Hepatocyte (in vitro differentiated cells): ENCODE results near the gene VGLL1. TPM values are rescaled to one million over a fixed set of nuclear protein-coding genes. Genes with fewer than 3 reads are reported as not detected.

Experiments used
- DNase-seq: peaks from one replicate; pipeline ENCODE4 v3.0.0-alpha.2; 2016; ENCODE audit warnings: low spot score
- H2AFZ ChIP-seq: fragments of 200-600 bp; sonication (generic); 2 replicates; pipeline ENCODE4 v1.6.0; 2016; ENCODE audit warnings: antibody characterized with exemption, mild to moderate bottlenecking
- H3K27ac ChIP-seq: fragments of 200-600 bp; sonication (generic); 2 replicates; pipeline ENCODE4 v1.5.1; 2016; ENCODE audit warnings: mild to moderate bottlenecking
- H3K27me3 ChIP-seq: fragments of 200-600 bp; sonication (generic); 2 replicates; pipeline ENCODE4 v1.6.1; 2016
- H3K36me3 ChIP-seq: fragments of 200-600 bp; sonication (generic); replicated peaks from 2 replicates; pipeline ENCODE4 v1.5.1; 2016; ENCODE audit warnings: low read depth; ENCODE audit not compliant: insufficient read depth
- H3K4me1 ChIP-seq: fragments of 200-600 bp; sonication (generic); 2 replicates; pipeline ENCODE4 v1.5.1; 2016; ENCODE audit warnings: mild to moderate bottlenecking, moderate library complexity; ENCODE audit not compliant: insufficient read depth
- H3K4me2 ChIP-seq: fragments of 200-600 bp; sonication (generic); 2 replicates; pipeline ENCODE4 v1.6.0; 2016
- H3K4me3 ChIP-seq: fragments of 200-600 bp; sonication (generic); 2 replicates; pipeline ENCODE4 v1.5.1; 2016; ENCODE audit warnings: mild to moderate bottlenecking
- H3K79me2 ChIP-seq: fragments of 200-600 bp; sonication (generic); 2 replicates; pipeline ENCODE4 v1.6.0; 2017; ENCODE audit warnings: mild to moderate bottlenecking
- H3K9me2 ChIP-seq: fragments of 200-600 bp; sonication (generic); replicated peaks from 2 replicates; pipeline ENCODE4 v1.6.0; 2017; ENCODE audit warnings: mild to moderate bottlenecking; ENCODE audit not compliant: insufficient read depth
- H3K9me3 ChIP-seq: fragments of 200-600 bp; sonication (generic); 2 replicates; pipeline ENCODE4 v1.5.1; 2016; ENCODE audit warnings: low read depth, mild to moderate bottlenecking
- H4K20me1 ChIP-seq: fragments of 200-600 bp; sonication (generic); 2 replicates; pipeline ENCODE4 v1.6.0; 2016; ENCODE audit warnings: mild to moderate bottlenecking; ENCODE audit not compliant: insufficient read depth, poor library complexity, severe bottlenecking
- EZH2 ChIP-seq: fragments of 200-600 bp; sonication (generic); IDR thresholded peaks from 2 replicates; pipeline ENCODE4 v1.6.1; 2016; ENCODE audit warnings: antibody characterized with exemption, mild to moderate bottlenecking, borderline replicate concordance
- EZH2phosphoT487 ChIP-seq: fragments of 200-600 bp; sonication (generic); IDR thresholded peaks from one replicate; pipeline ENCODE4 v1.6.1; 2018; ENCODE audit warnings: antibody characterized with exemption, mild to moderate bottlenecking, low read depth, moderate library complexity; ENCODE audit not compliant: unreplicated experiment, severe bottlenecking
- whole genome bisulfite sequencing: methylation state at CpG from one replicate; pipeline ENCODE4 v1.1.6; 2016; ENCODE audit warnings: low lambda C conversion rate; ENCODE audit errors: missing lambda C conversion rate; 5-methylcytosine and 5-hydroxymethylcytosine counted together
- polyA plus RNA-seq: library from polyadenylated mRNA; unstranded; fragments of >200 nt; fragmentation: Nextera tagmentation; extraction: Ambion mirVana; gene quantifications from 2 replicates; pipeline ENCODE4 v1.2.1, GENCODE V29; 2016
- total RNA-seq: library from RNA; depleted of rRNA; stranded (reverse); fragments of >200 nt; gene quantifications from 2 replicates; pipeline ENCODE4 v1.2.3, GENCODE V29; 2014
- TF ChIP-seq, protein P1 (sequence below): fragments of 200-600 bp; sonication (generic); IDR thresholded peaks from 2 replicates; pipeline ENCODE4 v1.5.1; 2016; ENCODE audit warnings: antibody characterized with exemption, mild to moderate bottlenecking; ENCODE audit not compliant: poor library complexity

VGLL1 gene
- total and polyA plus RNA-seq, 2 experiments from 2014 or later: 4.8 to 9.3 TPM

DNA sequence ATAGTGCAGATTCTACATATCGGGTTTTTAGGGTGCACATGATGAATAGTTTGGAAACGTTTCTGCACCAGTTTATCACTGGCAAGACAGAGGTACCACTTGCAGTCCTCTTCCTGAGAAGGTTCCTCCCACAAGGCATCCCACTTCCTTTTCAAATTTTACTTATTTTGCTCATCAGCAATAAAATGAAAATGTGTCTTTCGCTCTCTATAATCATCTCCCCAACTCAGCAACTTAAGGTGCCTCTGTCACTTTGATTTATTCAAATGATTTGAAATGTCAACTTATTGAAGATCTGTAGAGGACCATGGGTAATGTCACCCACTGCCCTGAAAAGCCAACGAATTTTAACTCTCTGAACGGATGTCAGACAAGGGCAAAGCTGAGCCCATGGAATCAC, 53.2 kb downstream of the VGLL1 start:
- no peak for DNase-seq

DNA sequence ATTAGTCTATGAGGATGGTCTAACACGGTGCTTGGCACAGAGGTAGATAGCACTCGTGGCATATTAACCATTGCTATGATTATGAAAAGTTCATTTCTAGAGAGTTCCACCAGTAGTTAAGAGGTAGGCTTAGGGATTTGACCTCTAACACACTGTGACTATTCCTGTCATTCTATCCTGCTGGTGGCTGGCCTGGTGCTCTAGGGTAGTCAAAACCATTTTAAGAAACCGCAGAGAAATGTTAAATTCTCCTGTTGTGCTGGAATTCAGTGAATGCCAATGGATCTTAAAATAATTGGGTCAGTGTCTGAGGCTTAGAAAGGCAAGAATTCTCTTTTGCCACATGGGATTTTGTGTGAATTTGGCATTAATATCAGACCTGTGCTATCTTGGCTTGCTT, 53.9 kb downstream of the VGLL1 start:
- WGBS: 71% methylated on average over 3 of the region's 3 CpGs
- H3K4me3 ChIP-seq: no peak overlapping the region
- H2AFZ ChIP-seq: no peak overlapping the region
- H4K20me1 ChIP-seq: no peaks in the 10 kb centered on the region
- TF ChIP-seq, protein P1, sequence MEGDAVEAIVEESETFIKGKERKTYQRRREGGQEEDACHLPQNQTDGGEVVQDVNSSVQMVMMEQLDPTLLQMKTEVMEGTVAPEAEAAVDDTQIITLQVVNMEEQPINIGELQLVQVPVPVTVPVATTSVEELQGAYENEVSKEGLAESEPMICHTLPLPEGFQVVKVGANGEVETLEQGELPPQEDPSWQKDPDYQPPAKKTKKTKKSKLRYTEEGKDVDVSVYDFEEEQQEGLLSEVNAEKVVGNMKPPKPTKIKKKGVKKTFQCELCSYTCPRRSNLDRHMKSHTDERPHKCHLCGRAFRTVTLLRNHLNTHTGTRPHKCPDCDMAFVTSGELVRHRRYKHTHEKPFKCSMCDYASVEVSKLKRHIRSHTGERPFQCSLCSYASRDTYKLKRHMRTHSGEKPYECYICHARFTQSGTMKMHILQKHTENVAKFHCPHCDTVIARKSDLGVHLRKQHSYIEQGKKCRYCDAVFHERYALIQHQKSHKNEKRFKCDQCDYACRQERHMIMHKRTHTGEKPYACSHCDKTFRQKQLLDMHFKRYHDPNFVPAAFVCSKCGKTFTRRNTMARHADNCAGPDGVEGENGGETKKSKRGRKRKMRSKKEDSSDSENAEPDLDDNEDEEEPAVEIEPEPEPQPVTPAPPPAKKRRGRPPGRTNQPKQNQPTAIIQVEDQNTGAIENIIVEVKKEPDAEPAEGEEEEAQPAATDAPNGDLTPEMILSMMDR: no peak
- TF ChIP-seq EZH2phosphoT487: no peak
- TF ChIP-seq EZH2: no peak
- H3K4me1 ChIP-seq: no peaks in the 10 kb centered on the region
- H3K4me2 ChIP-seq: no peak overlapping the region
- no peaks in the 10 kb centered on the region for H3K27me3 ChIP-seq
- H3K79me2 ChIP-seq: no peaks in the 10 kb centered on the region
- no peaks in the 10 kb centered on the region for H3K9me2 ChIP-seq
- H3K9me3 ChIP-seq: no peaks in the 10 kb centered on the region
- H3K27ac ChIP-seq: no peak overlapping the region
- no peaks in the 10 kb centered on the region for H3K36me3 ChIP-seq
- no peak for DNase-seq

More for the DNA sequence above, 53.2 kb downstream of the VGLL1 start:
- no peaks in the 10 kb centered on the region for H3K9me2 ChIP-seq
- no peak overlapping the region for H2AFZ ChIP-seq
- 66% methylated on average over 5 of the region's 5 CpGs for WGBS
- no peak overlapping the region for H3K4me2 ChIP-seq
- H4K20me1 ChIP-seq: no peaks in the 10 kb centered on the region
- H3K27me3 ChIP-seq: no peaks in the 10 kb centered on the region
- no peak for TF ChIP-seq EZH2phosphoT487
- TF ChIP-seq, protein P1: no peak
- TF ChIP-seq EZH2: no peak
- H3K4me1 ChIP-seq: no peaks in the 10 kb centered on the region
- no peaks in the 10 kb centered on the region for H3K36me3 ChIP-seq
- no peaks in the 10 kb centered on the region for H3K79me2 ChIP-seq
- H3K4me3 ChIP-seq: no peak overlapping the region
- no peak overlapping the region for H3K27ac ChIP-seq
- H3K9me3 ChIP-seq: no peaks in the 10 kb centered on the region

DNA sequence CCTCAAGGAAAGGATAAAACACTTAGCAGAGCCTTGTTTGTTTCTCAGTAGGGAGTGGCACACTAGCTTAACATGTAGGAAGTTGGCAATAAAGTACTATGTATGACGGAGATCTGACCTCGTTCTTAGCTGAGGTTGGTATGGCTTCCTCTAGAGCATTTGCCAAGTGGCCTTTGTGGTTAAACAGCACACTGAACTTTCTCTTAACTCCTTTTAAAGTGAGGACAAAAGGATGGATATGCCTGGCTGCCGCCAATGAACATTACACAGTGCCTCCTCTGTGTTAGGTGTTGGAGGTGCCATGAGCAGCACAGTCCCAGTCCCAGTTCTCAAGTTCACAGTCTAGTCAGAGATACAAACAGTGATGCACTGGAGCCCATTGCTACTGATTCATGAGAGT, 54.4 kb downstream of the VGLL1 start:
- no peaks in the 10 kb centered on the region for H4K20me1 ChIP-seq
- TF ChIP-seq, protein P1: no peak
- TF ChIP-seq EZH2 (no peak), EZH2phosphoT487 (no peak)
- H3K4me1 ChIP-seq: no peaks in the 10 kb centered on the region
- 83% methylated on average over 3 of the region's 3 CpGs for WGBS
- H3K9me3 ChIP-seq: no peaks in the 10 kb centered on the region
- no peaks in the 10 kb centered on the region for H3K36me3 ChIP-seq
- no peaks in the 10 kb centered on the region for H3K9me2 ChIP-seq
- H3K27ac ChIP-seq: no peak overlapping the region
- H3K4me3 ChIP-seq: no peak overlapping the region
- DNase-seq: no peak
- H2AFZ ChIP-seq: no peak overlapping the region
- H3K4me2 ChIP-seq: no peak overlapping the region
- no peaks in the 10 kb centered on the region for H3K79me2 ChIP-seq
- H3K27me3 ChIP-seq: no peaks in the 10 kb centered on the region

DNA sequence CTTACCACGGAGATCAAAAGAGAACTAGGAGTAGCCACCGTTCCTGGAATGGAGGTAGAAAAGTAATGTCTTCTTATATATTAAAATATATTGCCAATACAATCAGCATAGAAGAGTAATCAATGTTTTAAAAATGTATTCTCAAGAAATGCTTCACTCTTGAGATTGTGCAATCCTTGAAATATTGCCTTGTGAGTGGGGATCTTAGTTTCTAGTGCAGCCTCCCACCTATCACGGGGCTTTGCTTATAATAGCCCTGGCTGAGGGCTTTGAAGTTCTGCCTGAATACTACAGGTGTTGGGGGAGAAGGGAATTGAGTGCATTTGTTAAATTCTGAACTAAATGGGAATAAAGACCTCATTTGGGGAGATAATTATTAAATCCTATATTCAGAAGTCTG, 55.5 kb downstream of the VGLL1 start:
- Histone ChIP-seq H3K9me3 (no peaks in the 10 kb centered on the region), H3K27me3 (no peaks in the 10 kb centered on the region), H3K9me2 (no peaks in the 10 kb centered on the region), H3K4me1 (no peaks in the 10 kb centered on the region), H3K4me3 (no peak overlapping the region), H4K20me1 (no peaks in the 10 kb centered on the region), H3K4me2 (no peak overlapping the region), H3K79me2 (no peaks in the 10 kb centered on the region), H3K36me3 (no peaks in the 10 kb centered on the region), H2AFZ (no peak overlapping the region), H3K27ac (no peak overlapping the region)
- TF ChIP-seq, protein P1: no peak
- 65% methylated on average over 3 of the region's 3 CpGs for WGBS
- DNase-seq: no peak
